GM23248 (cell line): ENCODE data around the gene ADAMTS3.

ENCODE experiments used
- EZH2 ChIP-seq: fragments of 200-600 bp; sonication (generic); IDR thresholded peaks from 2 replicates; pipeline ENCODE4 v1.6.1; 2018; ENCODE audit warnings: antibody characterized with exemption, mild to moderate bottlenecking; ENCODE audit not compliant: insufficient read depth, poor library complexity, severe bottlenecking
- EZH2phosphoT487 ChIP-seq: fragments of 200-600 bp; sonication (generic); IDR thresholded peaks from 2 replicates; pipeline ENCODE4 v1.6.1; 2018; ENCODE audit warnings: antibody characterized with exemption, moderate library complexity, mild to moderate bottlenecking, low read depth; ENCODE audit not compliant: insufficient read depth

DNA sequence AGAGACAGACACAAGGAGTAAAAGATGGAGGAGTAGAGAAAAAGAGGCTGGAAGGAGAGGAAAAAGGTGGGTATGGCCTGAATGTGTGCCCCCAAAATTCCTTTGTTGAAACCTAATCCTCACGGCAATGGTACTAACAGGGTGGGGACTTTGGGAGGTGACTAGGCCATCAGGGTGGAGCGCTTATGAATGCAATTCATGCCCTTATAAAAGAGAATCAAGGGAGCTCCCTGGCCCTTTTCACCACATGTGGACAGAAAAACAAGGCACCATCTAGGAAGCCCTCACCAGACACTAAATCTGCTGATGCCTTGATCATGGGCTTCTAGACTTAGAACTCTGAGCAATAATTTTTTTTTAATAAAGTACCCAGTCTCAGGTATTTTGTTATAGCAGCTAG lies 282.1 kb downstream of the ADAMTS3 start:
- no peak for TF ChIP-seq EZH2
- no peak for TF ChIP-seq EZH2phosphoT487
